Stimulated activated CD4-positive, alpha-beta T cell treated with anti-CD3 and anti-CD28 coated beads, Interleukin-2, amount 100 ng/mL, for 24 hours (primary cell): ENCODE measurements around the gene CASP3.
"Not testable (repeated sequence)": the region's sequence is repeated elsewhere in the genome, so short reads cannot be mapped to it uniquely, and the experiment has no call there.

Experiments
- DNase-seq, 2 donors: peaks; one replicate each; pipeline ENCODE4 v3.0.0-alpha.2; 2020

CASP3 gene

DNA sequence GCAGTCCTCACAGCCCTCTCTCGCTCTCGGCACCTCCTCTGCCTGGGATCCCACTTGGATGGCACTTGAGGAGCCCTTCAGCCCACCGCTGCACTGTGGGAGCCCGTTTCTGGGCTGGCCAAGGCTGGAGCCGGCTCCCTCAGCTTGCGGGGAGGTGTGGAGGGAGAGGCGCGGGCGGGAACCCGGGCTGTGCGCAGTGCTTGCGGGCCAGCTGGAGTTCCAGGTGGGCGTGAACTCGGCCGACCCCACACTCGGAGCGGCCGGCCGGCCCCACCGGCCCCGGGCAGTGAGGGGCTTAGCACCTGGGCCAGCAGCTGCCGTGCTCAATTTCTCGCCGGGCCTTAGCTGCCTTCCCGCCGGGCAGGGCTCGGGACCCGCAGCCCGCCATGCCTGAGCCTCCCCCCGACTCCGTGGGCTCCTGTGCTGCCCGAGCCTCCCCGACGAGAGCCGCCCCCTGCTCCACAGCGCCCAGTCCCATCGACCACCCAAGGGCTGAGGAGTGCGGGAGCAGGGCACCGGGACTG is 57.4 kb downstream of the CASP3 start:
- not testable (repeated sequence) for DNase-seq

DNA sequence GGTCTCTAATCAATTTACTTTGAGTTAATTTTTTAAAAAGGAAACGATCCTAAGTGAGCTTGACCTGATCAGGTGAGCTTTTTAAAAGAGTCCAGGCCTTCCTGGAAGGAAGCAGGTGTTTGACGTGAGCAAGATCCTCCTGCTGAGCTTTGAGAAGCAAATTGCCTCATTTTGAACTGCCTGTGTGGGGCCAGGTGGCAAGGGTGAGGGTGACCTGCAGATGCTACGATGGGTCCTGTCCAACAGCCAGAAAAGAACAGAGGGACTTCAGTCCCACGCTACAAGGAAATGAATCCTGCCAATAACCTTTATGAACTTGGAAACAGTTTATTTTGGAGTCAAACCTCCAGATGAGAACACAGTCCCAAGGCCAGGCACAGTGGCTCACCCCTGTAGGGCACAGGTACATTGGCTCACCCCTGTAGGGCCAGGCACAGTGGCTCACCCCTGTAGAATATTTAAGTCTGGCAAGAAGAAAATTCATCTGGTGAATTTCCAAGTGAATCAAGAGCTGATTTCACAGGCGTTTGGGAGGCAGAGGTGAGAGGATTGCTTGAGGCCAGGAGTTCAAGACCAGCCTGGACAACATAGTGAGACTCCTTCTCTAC is 58.1 kb downstream of the CASP3 start:
- no peak for DNase-seq

DNA sequence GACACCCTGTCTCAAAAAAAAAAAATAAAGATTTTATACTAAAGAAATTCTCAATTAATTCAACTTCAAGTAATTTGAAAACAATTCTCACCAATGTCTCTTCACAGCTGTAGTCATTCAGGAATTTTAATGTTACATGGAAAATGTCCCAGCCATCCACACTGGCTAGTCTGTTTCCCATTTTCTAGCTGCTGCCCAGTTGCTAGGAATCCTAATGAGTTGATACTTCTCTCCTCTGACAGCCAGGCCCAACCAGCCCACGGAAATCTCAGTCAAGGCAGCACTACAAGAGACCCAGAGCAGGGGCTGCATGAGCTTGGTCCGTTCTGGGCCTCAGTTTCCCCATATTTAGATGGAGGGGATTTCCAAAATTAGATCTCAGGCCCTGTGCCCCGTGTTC is 59.1 kb downstream of the CASP3 start:
- no peak for DNase-seq

DNA sequence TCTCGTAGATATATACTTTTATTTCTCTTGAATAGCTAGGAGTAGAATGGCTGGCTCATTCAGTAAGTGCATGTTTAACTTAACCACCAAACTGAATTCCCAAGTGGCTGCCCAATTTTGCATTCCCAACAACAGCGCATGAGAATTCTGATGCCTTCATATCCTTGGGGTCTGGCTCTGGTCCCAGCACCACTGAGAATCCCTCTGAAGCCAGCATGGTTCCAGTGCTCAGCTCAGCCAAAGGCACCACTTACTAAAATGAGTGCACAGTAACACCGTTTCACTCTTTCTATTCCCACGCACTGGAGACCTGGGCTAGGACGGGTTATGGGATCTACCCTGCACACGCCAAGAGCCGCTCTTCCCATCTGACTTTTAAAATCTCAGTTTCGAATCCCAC is 60.4 kb downstream of the CASP3 start:
- DNase-seq: no peak

DNA sequence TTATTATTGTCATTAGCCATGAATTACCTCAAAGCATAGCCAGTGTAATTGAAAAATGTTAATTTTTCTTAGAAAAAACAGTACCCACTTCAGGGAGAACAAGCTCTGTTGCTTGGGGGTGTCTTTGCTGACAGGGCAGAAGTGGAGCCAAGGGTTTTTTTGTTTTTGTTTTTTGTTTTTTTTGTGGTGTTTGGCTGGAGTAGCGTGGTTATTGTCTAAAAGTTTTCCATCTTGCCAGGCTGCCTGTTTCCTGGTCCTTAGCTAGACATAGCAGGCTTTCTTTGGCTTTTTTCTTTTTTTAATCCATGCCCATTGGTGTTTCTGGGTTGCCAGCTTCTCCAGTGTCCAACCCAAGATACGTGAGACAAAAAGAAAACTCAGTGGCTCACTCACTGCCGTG is 61.5 kb downstream of the CASP3 start:
- DNase-seq: no peak

DNA sequence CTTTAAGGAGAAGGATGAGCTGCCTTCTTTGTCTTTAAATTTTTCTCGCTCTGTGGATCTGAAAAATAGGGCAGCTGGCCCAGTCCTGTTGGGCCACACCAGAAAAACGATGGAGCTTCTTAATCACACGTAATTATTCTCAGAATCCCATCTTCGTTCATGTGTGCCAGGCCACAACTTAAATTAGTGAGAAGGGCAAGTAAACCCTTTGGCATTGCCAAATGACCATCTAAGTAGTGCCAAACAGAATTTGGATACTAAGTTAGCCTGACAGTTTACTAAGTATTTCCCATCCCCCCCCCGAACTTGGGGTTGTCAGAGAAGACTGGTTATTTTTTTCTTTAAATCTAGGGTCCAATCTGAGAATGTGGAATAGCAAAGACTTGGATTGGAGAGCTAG is 62.0 kb downstream of the CASP3 start:
- DNase-seq: no peak

DNA sequence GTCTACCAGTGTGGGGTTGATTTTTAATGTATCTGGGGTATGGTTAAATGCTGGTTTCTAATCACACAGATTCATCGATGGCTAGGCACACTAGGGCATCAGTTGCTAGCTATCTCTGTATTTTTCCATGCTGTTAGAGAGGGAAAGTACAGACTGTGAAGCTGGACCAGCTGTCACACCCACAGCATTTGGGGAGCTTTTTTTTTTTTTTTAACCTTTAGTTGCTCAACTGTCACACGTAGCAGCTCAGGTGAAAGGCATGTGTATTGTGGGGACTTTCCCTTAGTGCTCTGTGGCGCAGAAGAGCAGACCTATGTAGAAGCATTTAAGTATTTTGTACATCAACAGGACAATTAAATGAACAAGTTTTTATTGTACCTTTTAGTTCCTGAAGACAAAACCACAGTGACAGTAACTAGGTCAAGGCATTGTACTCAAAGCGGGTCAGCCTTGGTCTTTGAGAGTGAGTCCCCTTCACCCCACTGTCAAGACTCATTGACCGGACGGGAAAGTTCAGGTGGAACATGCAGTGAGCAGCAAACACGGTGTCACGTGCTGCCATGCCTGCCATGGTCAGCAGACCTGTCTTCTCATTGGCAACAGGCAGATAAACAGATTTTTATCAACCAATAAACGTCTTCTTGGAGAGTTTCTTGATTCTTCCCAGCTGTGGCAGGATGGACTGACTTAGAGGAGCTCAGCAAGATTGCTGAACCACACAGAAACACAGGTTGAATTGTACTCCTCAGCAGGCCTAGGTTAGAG is 65.3 kb downstream of the CASP3 start:
- peak; percentile 11 to 25 for DNase-seq
